Fibroblast of villous mesenchyme (primary cell): ENCODE results near the gene KRTAP2-1. TPM values are rescaled to one million over a fixed set of nuclear protein-coding genes. Genes with fewer than 3 reads are reported as not detected.
"Not testable (repeated sequence)": the region's sequence is repeated elsewhere in the genome, so short reads cannot be mapped to it uniquely, and the experiment has no call there.

Source experiments
- DNase-seq: peaks from one replicate; pipeline ENCODE4 v3.0.0-alpha.2; 2010; ENCODE audit warnings: low read depth
- H3K4me3 ChIP-seq: 2 replicates; pipeline ENCODE4 v1.5.1; 2011; ENCODE audit warnings: low read depth, mild to moderate bottlenecking, low read length
- CTCF ChIP-seq: IDR thresholded peaks from 2 replicates; pipeline ENCODE4 v1.5.1; 2012; ENCODE audit warnings: low read depth, mild to moderate bottlenecking, low read length; ENCODE audit not compliant: insufficient read depth
- total RNA-seq: library from RNA; depleted of rRNA; stranded (reverse); fragments of >200 nt; gene quantifications from 2 replicates; pipeline ENCODE4 v1.2.3, GENCODE V29; 2012

KRTAP2-1 gene
- total RNA-seq, 1 donor = not detected

GRCh38 chr17:41071606-41072360, 24.7 kb upstream of the KRTAP2-1 start:
- no peak for TF ChIP-seq CTCF
- no peak overlapping the region for H3K4me3 ChIP-seq
- no peak for DNase-seq

GRCh38 chr17:41069031-41069430, 21.9 kb upstream of the KRTAP2-1 start:
- H3K4me3 ChIP-seq = no peak overlapping the region
- TF ChIP-seq CTCF = no peak
- DNase-seq = no peak

- TF ChIP-seq CTCF = no peak
- H3K4me3 ChIP-seq = no peak overlapping the region
- peak; percentile 57 for DNase-seq
Observed at GRCh38 chr17:41067281-41067680, 20.2 kb upstream of the KRTAP2-1 start.

GRCh38 chr17:41065829-41066624, 18.9 kb upstream of the KRTAP2-1 start, which contains the start of gene KRTAP2-4:
Gene KRTAP2-4, minus strand, starts transcription at chr17:41065879. Its CDS starts 34 bp downstream, at chr17:41065845.
- no peak for TF ChIP-seq CTCF
- H3K4me3 ChIP-seq = no peak within 1 kb of the TSS
- DNase-seq = peak; percentile 93

GRCh38 chr17:41065016-41065689, 18.0 kb upstream of the KRTAP2-1 start:
- DNase-seq = not testable (repeated sequence)

GRCh38 chr17:41064301-41064700, 17.2 kb upstream of the KRTAP2-1 start:
- DNase-seq = no peak
- no peak overlapping the region for H3K4me3 ChIP-seq
- no peak for TF ChIP-seq CTCF

More at GRCh38 chr17:41065016-41065689, 18.0 kb upstream of the KRTAP2-1 start:
- not testable (repeated sequence) for H3K4me3 ChIP-seq

GRCh38 chr17:41063449-41063848, 16.3 kb upstream of the KRTAP2-1 start:
- no peak for TF ChIP-seq CTCF
- H3K4me3 ChIP-seq = no peak overlapping the region
- DNase-seq = no peak
